WTC11 (cell line): ENCODE measurements around the gene MPI. TPM values are rescaled to one million over a fixed set of nuclear protein-coding genes. Genes with fewer than 3 reads are reported as not detected.

Experiments used
- ATAC-seq: fragments of 200-7000 bp; cut with Tn5 transposase; 2 replicates; pipeline ENCODE4 v1.10.0; 2021; ENCODE audit warnings: mild to moderate bottlenecking, moderate library complexity
- CTCF ChIA-PET: fragments of 300-600 bp; sonication (Branson Sonifier 250); formaldehyde crosslinking; loops from one replicate; lab custom pipeline; 2021; ENCODE audit warnings: antibody characterized with exemption; lab: Charles Lee
- POLR2A ChIA-PET: fragments of 350-600 bp; sonication (Branson Sonifier 250); formaldehyde crosslinking; loops from one replicate; lab custom pipeline; 2021; ENCODE audit warnings: antibody characterized with exemption; lab: Charles Lee
- DNase-seq: peaks from one replicate; pipeline ENCODE4 v3.0.0; 2021; ENCODE audit warnings: low spot score
- H3K27ac Mint-ChIP-seq: 2 replicates; pipeline ENCODE4 v1.8.0; 2021; ENCODE audit warnings: mixed read lengths
- H3K27me3 Mint-ChIP-seq: 2 replicates; pipeline ENCODE4 v1.8.0; 2021; ENCODE audit warnings: low read depth, mild to moderate bottlenecking, moderate library complexity, mixed read lengths
- H3K36me3 Mint-ChIP-seq: 2 replicates; pipeline ENCODE4 v1.8.0; 2021; ENCODE audit warnings: mixed read lengths
- H3K4me1 Mint-ChIP-seq: 2 replicates; pipeline ENCODE4 v1.8.0; 2022; ENCODE audit warnings: mixed read lengths
- H3K4me3 Mint-ChIP-seq: 2 replicates; pipeline ENCODE4 v1.8.0; 2021; ENCODE audit warnings: mild to moderate bottlenecking, moderate library complexity, mixed read lengths
- H3K9me3 Mint-ChIP-seq: 2 replicates; pipeline ENCODE4 v1.8.0; 2021; ENCODE audit warnings: mixed read lengths
- AFF4 ChIP-seq: sonication (generic); formaldehyde crosslinking; IDR thresholded peaks from 2 replicates; pipeline ENCODE4 v1.8.1; 2023; ENCODE audit warnings: mild to moderate bottlenecking, missing genetic modification reagents, borderline replicate concordance
- ATF3 ChIP-seq: sonication (generic); formaldehyde crosslinking; conservative IDR thresholded peaks from 2 replicates; pipeline ENCODE4 v1.8.1; 2022; ENCODE audit warnings: mild to moderate bottlenecking, missing genetic modification reagents
- CREB1 ChIP-seq: sonication (generic); formaldehyde crosslinking; IDR thresholded peaks from 2 replicates; pipeline ENCODE4 v1.8.0; 2023; ENCODE audit warnings: mild to moderate bottlenecking, missing genetic modification reagents
- E2F4 ChIP-seq: sonication (generic); formaldehyde crosslinking; IDR thresholded peaks from 2 replicates; pipeline ENCODE4 v1.8.1; 2022; ENCODE audit warnings: low read depth, mild to moderate bottlenecking, moderate library complexity, missing genetic modification reagents, borderline replicate concordance
- ESRRA ChIP-seq: sonication (generic); formaldehyde crosslinking; IDR thresholded peaks from 2 replicates; pipeline ENCODE4 v1.8.1; 2022; ENCODE audit warnings: mild to moderate bottlenecking, missing genetic modification reagents, borderline replicate concordance
- GABPB1 ChIP-seq: sonication (generic); formaldehyde crosslinking; IDR thresholded peaks from 2 replicates; pipeline ENCODE4 v1.8.1; 2023; ENCODE audit warnings: mild to moderate bottlenecking, missing genetic modification reagents
- HMGXB4 ChIP-seq: sonication (generic); formaldehyde crosslinking; IDR thresholded peaks from 2 replicates; pipeline ENCODE4 v1.8.1; 2023; ENCODE audit warnings: mild to moderate bottlenecking, moderate library complexity, missing genetic modification reagents
- JAZF1 ChIP-seq: fragments of 250-450 bp; sonication (Bioruptor Pico); IDR thresholded peaks from 2 replicates; pipeline ENCODE4 v1.9.0; 2021; ENCODE audit warnings: moderate library complexity, mild to moderate bottlenecking, inconsistent platforms
- MAX ChIP-seq: sonication (generic); formaldehyde crosslinking; IDR thresholded peaks from 2 replicates; pipeline ENCODE4 v1.8.0; 2022; ENCODE audit warnings: mild to moderate bottlenecking, missing genetic modification reagents
- NFE2L1 ChIP-seq: sonication (generic); formaldehyde crosslinking; IDR thresholded peaks from 2 replicates; pipeline ENCODE4 v1.8.1; 2023; ENCODE audit warnings: missing genetic modification reagents
- NFYB ChIP-seq: sonication (generic); formaldehyde crosslinking; conservative IDR thresholded peaks from 2 replicates; pipeline ENCODE4 v1.8.0; 2022; ENCODE audit warnings: low read depth, missing genetic modification reagents
- RORB ChIP-seq: fragments of 250-450 bp; sonication (Bioruptor Pico); IDR thresholded peaks from 2 replicates; pipeline ENCODE4 v1.9.0; 2021; ENCODE audit warnings: mild to moderate bottlenecking
- SMAD3 ChIP-seq: sonication (generic); formaldehyde crosslinking; IDR thresholded peaks from 2 replicates; pipeline ENCODE4 v1.8.0; 2022; ENCODE audit warnings: missing genetic modification reagents, mild to moderate bottlenecking, borderline replicate concordance
- SOX15 ChIP-seq: fragments of 250-450 bp; sonication (Bioruptor Pico); IDR thresholded peaks from 2 replicates; pipeline ENCODE4 v1.9.0; 2021; ENCODE audit warnings: mild to moderate bottlenecking
- TEAD1 ChIP-seq: sonication (generic); formaldehyde crosslinking; IDR thresholded peaks from 2 replicates; pipeline ENCODE4 v1.8.0; 2022; ENCODE audit warnings: mild to moderate bottlenecking, missing genetic modification reagents
- ZNF121 ChIP-seq: sonication (generic); formaldehyde crosslinking; IDR thresholded peaks from 2 replicates; pipeline ENCODE4 v1.8.0; 2023; ENCODE audit warnings: missing genetic modification reagents
- ZNF232 ChIP-seq: sonication (generic); formaldehyde crosslinking; IDR thresholded peaks from 2 replicates; pipeline ENCODE4 v1.8.0; 2022; ENCODE audit warnings: mild to moderate bottlenecking, missing genetic modification reagents
- total RNA-seq: library from RNA; stranded (reverse); gene quantifications from 3 replicates; pipeline ENCODE4 v1.2.3, GENCODE V29; 2021
- TF ChIP-seq, protein P1 (sequence below): fragments of 200-600 bp; IDR thresholded peaks from 2 replicates; pipeline ENCODE4 v1.8.0; 2022; ENCODE audit warnings: antibody characterized with exemption
- TF ChIP-seq, protein P2 (sequence below): sonication (generic); formaldehyde crosslinking; IDR thresholded peaks from 2 replicates; pipeline ENCODE4 v1.8.0; 2023; ENCODE audit warnings: missing genetic modification reagents

The MPI gene
- total RNA-seq, 1 experiment from 2014 or later, result 36.3 TPM

DNA sequence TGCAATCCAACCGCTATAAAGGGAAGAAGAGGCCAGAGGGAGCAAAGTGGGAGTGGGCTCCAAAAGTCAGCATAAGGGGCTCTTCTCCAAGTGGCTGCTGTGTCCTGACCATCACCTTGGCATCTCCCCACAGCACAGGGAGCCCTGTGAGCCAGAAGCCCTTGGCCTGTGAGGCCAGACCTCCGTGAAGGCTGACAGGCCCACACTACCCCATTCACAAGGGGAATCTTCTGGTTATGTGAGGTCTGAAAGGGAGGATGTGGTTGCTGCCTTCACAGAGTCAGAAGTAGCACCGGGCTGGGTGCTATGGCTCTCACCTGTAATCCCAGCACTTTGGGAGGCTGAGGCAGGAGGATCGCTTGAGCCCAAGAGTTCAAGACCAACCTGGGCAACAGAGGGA, 44.3 kb upstream of the MPI start:
- DNase-seq, result no peak
- Mint-ChIP-seq H3K4me3 (no peak overlapping the region), H3K27ac (no peak overlapping the region), H3K27me3 (no peaks in the 10 kb centered on the region), H3K36me3 (peaks cover 3% of the 10 kb centered on the region), H3K9me3 (no peaks in the 10 kb centered on the region), H3K4me1 (peaks cover 18% of the 10 kb centered on the region)
- no peak for ATAC-seq
- ChIA-PET CTCF (interaction anchor here (0.9 to 4.3 kb wide), 4 partner anchors 10 to 75 kb away, joined by 3 to 33 read pairs (median 7); no protein-coding TSS in a partner anchor), POLR2A (no interaction called here)
- TF ChIP-seq HMGXB4 (CRISPR knock-in tag), result no peak
- TF ChIP-seq JAZF1 (CRISPR knock-in tag), result no peak
- TF ChIP-seq ESRRA, result no peak
- TF ChIP-seq RORB (CRISPR knock-in tag), result no peak
- TF ChIP-seq, protein P1, sequence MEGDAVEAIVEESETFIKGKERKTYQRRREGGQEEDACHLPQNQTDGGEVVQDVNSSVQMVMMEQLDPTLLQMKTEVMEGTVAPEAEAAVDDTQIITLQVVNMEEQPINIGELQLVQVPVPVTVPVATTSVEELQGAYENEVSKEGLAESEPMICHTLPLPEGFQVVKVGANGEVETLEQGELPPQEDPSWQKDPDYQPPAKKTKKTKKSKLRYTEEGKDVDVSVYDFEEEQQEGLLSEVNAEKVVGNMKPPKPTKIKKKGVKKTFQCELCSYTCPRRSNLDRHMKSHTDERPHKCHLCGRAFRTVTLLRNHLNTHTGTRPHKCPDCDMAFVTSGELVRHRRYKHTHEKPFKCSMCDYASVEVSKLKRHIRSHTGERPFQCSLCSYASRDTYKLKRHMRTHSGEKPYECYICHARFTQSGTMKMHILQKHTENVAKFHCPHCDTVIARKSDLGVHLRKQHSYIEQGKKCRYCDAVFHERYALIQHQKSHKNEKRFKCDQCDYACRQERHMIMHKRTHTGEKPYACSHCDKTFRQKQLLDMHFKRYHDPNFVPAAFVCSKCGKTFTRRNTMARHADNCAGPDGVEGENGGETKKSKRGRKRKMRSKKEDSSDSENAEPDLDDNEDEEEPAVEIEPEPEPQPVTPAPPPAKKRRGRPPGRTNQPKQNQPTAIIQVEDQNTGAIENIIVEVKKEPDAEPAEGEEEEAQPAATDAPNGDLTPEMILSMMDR, result no peak
- no peak for TF ChIP-seq E2F4
- TF ChIP-seq SMAD3 (CRISPR knock-in tag), result no peak
- no peak for TF ChIP-seq ATF3 (CRISPR knock-in tag)
- no peak for TF ChIP-seq ZNF121
- TF ChIP-seq NFE2L1 (CRISPR knock-in tag), result no peak
- no peak for TF ChIP-seq ZNF232
- TF ChIP-seq, protein P2, sequence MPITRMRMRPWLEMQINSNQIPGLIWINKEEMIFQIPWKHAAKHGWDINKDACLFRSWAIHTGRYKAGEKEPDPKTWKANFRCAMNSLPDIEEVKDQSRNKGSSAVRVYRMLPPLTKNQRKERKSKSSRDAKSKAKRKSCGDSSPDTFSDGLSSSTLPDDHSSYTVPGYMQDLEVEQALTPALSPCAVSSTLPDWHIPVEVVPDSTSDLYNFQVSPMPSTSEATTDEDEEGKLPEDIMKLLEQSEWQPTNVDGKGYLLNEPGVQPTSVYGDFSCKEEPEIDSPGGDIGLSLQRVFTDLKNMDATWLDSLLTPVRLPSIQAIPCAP (CRISPR knock-in tag), result no peak
- no peak for TF ChIP-seq GABPB1 (CRISPR knock-in tag)
- TF ChIP-seq SOX15 (CRISPR knock-in tag), result no peak
- no peak for TF ChIP-seq TEAD1
- no peak for TF ChIP-seq MAX (CRISPR knock-in tag)
- no peak for TF ChIP-seq NFYB (CRISPR knock-in tag)
- TF ChIP-seq AFF4, result no peak
- TF ChIP-seq CREB1, result no peak
